Type B pancreatic cell (in vitro differentiated cells): Measurements from ENCODE around the gene PARL. TPM values are rescaled to one million over a fixed set of nuclear protein-coding genes. Genes with fewer than 3 reads are reported as not detected.

Experiments used
- DNase-seq: peaks from one replicate; pipeline ENCODE4 v3.0.0; 2021; ENCODE audit warnings: mixed read lengths; ENCODE audit not compliant: unreplicated experiment; ENCODE audit errors: extremely low spot score
- H3K27ac Mint-ChIP-seq: 2 replicates; pipeline ENCODE4 v1.8.0; 2021; ENCODE audit warnings: mild to moderate bottlenecking, mixed read lengths
- H3K27me3 Mint-ChIP-seq: 2 replicates; pipeline ENCODE4 v1.8.0; 2021; ENCODE audit warnings: mixed read lengths
- H3K36me3 Mint-ChIP-seq: 2 replicates; pipeline ENCODE4 v1.8.0; 2021; ENCODE audit warnings: mixed read lengths
- H3K4me1 Mint-ChIP-seq: one replicate; pipeline ENCODE4 v1.8.0; 2021; ENCODE audit warnings: mixed read lengths; ENCODE audit not compliant: unreplicated experiment
- H3K4me3 Mint-ChIP-seq: 2 replicates; pipeline ENCODE4 v1.8.0; 2021; ENCODE audit warnings: mild to moderate bottlenecking, mixed read lengths
- H3K9me3 Mint-ChIP-seq: 2 replicates; pipeline ENCODE4 v1.8.0; 2021; ENCODE audit warnings: mixed read lengths
- total RNA-seq: library from RNA; stranded (reverse); gene quantifications from 2 replicates; pipeline ENCODE4 v1.2.1, GENCODE V29; 2021; ENCODE audit warnings: low replicate concordance
- TF ChIP-seq, protein P1 (sequence below): fragments of 200-600 bp; sonication (generic); conservative IDR thresholded peaks from 2 replicates; pipeline ENCODE4 v1.5.0; 2021; ENCODE audit warnings: antibody characterized with exemption, mild to moderate bottlenecking

PARL gene
- total RNA-seq, 1 donor from 2014 or later: 53.1 TPM

DNA sequence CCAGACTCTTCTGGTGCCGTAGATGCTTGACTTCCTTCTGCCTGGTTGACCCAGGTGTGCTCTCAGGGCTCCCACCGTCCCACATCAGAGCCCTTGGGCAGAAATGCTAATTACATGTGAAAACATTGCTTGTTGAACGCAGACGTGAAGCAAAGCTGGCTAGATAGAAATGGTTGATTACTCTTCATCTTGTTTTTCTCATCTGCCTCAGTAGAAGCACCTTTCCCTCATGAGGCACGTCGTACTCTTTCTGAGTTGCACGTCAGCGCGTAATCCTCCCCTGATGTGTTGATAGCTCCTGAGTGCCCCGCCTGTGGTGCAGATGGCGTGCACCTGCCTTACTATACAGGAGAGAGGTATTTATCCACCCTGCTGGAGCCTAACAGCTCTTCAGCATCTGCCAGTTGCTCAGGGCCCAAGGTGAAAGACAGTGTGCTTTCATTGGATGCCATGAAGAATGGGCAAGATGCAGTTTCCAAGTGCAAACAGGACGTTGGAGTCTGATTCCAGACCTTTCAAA is 77.4 kb downstream of the PARL start:
- Mint-ChIP-seq H3K27ac (no peak overlapping the region), H3K36me3 (peaks cover 38% of the 10 kb centered on the region), H3K4me3 (no peak overlapping the region), H3K4me1 (no peaks in the 10 kb centered on the region), H3K27me3 (no peaks in the 10 kb centered on the region), H3K9me3 (no peaks in the 10 kb centered on the region)
- no peak for DNase-seq
- TF ChIP-seq, protein P1, sequence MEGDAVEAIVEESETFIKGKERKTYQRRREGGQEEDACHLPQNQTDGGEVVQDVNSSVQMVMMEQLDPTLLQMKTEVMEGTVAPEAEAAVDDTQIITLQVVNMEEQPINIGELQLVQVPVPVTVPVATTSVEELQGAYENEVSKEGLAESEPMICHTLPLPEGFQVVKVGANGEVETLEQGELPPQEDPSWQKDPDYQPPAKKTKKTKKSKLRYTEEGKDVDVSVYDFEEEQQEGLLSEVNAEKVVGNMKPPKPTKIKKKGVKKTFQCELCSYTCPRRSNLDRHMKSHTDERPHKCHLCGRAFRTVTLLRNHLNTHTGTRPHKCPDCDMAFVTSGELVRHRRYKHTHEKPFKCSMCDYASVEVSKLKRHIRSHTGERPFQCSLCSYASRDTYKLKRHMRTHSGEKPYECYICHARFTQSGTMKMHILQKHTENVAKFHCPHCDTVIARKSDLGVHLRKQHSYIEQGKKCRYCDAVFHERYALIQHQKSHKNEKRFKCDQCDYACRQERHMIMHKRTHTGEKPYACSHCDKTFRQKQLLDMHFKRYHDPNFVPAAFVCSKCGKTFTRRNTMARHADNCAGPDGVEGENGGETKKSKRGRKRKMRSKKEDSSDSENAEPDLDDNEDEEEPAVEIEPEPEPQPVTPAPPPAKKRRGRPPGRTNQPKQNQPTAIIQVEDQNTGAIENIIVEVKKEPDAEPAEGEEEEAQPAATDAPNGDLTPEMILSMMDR: no peak

DNA sequence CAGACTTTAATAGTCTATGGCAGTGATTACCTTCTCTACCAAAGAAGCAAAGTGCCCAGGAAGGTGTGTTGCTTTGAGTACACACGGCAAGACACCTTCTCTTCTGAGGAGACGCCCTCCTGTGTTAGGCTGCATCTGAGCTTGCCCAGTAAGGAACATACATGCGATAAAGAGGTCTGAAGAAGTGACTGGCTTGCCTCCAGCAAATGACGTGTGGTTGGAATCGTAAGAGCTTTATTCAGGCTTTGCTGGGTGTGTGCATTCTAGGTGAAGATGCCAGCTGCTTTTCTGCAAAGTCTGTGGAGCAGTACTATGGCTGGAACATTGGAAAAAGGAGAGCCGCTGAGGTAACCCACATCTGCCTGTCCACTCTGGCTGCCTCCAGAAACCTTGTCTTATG is 81.7 kb downstream of the PARL start:
- Mint-ChIP-seq H3K9me3 (no peaks in the 10 kb centered on the region), H3K27ac (no peak overlapping the region), H3K4me1 (no peaks in the 10 kb centered on the region), H3K36me3 (peaks cover 43% of the 10 kb centered on the region), H3K27me3 (no peaks in the 10 kb centered on the region), H3K4me3 (no peak overlapping the region)
- no peak for DNase-seq
- TF ChIP-seq, protein P1: no peak

DNA sequence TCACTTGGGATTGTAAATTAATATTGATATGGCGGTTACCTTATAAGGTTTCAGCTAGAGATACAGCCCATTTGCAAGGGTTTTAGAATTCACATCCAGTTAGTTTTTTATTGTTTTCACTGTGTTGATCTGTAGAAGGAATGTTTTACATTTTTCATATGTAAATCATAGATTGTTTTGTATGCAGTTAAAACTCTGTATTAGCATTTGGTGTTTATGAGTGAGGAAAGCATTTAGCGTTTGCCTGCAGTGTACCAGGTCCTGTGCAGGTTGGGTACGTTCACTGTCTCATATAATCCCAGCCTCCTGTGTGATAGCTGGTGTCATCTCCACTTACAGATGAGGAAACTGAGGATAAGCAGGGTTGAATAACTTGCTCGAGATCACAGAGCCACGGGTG is 83.1 kb downstream of the PARL start:
- no peak overlapping the region for H3K27ac Mint-ChIP-seq
- no peaks in the 10 kb centered on the region for H3K4me1 Mint-ChIP-seq
- TF ChIP-seq, protein P1: no peak
- H3K4me3 Mint-ChIP-seq: no peak overlapping the region
- H3K9me3 Mint-ChIP-seq: no peaks in the 10 kb centered on the region
- H3K27me3 Mint-ChIP-seq: no peaks in the 10 kb centered on the region
- no peak for DNase-seq
- peaks cover 33% of the 10 kb centered on the region for H3K36me3 Mint-ChIP-seq

DNA sequence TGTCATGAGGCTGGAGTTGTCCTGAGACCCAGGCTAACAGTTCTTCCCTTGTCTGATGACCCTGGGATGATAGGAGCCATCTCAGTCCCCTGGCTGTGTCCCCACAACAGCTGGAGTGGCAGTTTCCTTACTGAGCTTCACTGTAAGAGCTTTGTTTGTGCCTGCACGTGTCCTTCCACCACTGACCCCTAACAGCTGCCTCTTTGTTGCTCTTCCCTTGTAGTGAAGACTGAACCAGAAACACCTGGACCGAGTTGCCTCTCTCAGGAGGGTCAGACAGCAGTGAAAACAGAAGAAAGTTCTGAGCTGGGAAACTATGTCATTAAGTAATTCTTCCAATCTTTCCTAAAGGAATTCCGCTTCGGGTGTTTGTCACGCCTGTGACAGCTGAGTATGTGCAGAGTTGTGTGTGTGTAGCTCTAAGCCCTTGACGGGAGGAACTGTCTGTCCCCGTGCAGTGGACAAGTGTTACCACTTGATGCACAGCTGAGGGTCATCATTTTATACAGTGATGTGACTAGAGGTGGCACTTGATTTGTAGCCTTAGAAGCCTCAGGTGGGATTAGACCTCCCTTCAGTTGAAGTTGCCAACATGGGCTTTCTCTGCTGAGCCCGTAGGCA is 84.3 kb downstream of the PARL start:
- H3K27me3 Mint-ChIP-seq: no peaks in the 10 kb centered on the region
- peak overlapping the region; percentile 53 for H3K27ac Mint-ChIP-seq
- no peak overlapping the region for H3K4me3 Mint-ChIP-seq
- H3K4me1 Mint-ChIP-seq: no peaks in the 10 kb centered on the region
- no peaks in the 10 kb centered on the region for H3K9me3 Mint-ChIP-seq
- no peak for DNase-seq
- TF ChIP-seq, protein P1: no peak
- H3K36me3 Mint-ChIP-seq: peaks cover 34% of the 10 kb centered on the region

DNA sequence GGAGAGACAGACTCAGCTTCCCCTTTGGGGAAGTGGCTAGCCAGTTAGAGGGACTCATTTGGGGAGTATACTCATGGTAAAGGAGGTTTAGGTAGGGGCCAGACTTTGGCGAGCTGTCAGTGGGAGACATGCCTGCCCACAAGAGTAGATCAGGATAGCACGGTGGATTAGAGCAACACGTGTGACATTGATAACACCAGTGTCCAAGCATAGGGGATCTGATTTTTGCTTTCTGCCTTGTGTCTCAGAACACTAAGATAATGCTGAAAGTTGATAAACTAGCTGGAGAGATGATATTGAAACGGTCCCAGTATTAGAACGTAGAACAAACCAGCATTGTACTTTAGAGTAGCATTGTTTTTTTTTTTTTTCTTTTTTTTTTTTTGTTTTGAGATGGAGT is 85.2 kb downstream of the PARL start:
- Mint-ChIP-seq H3K9me3 (no peaks in the 10 kb centered on the region), H3K27me3 (no peaks in the 10 kb centered on the region), H3K4me3 (no peak overlapping the region), H3K27ac (no peak overlapping the region), H3K36me3 (peaks cover 34% of the 10 kb centered on the region), H3K4me1 (no peaks in the 10 kb centered on the region)
- TF ChIP-seq, protein P1: no peak
- DNase-seq: no peak
